ENCODE data around the gene EML6. TPM values are rescaled to one million over a fixed set of nuclear protein-coding genes. Genes with fewer than 3 reads are reported as not detected.

The EML6 gene
- total and polyA plus RNA-seq, 2 of the 13 experiments (the other 11 are each of a cell fraction or from before 2014, with no cell fraction given): 17.2 to 32.4 TPM

GRCh38 chr2:54897420-54898310 lies 174.2 kb downstream of the EML6 start:
- intact Hi-C loops (cut with micrococcal nuclease; ENCODE audit: unreplicated experiment) (no loop called here), in situ Hi-C loops (cut with HindIII; ENCODE audit: extremely low pct_ligation_motif_present, low pct_unique_long_range_greater_than_20kb) (no loop called here)
- ChIA-PET CTCF (ENCODE audit: low intra/inter-chr PET ratio, low total read pairs) (no interaction called here), POLR2A (no interaction called here)
- Histone ChIP-seq H3K27me3 (ENCODE audit: control insufficient read depth in 1 of 2, insufficient read depth in 2 of 2, low read length in 2 of 2) (no peaks in the 10 kb centered on the region), H3K9me3 (ENCODE audit: low read length) (peaks cover 6% of the 10 kb centered on the region; the same call in 1 of the 2 replicates), H3K36me3 (replicated peaks in 1 of 2; ENCODE audit: control insufficient read depth in 1 of 2, insufficient read depth in 2 of 2, low read length in 2 of 2) (peaks cover 0 to 13% of the 10 kb centered on the region in 2 experiments; a peak in 1 of 5 replicates), H3K9ac (ENCODE audit: insufficient read depth, low read depth, low read length) (no peak overlapping the region), H4K20me1 (ENCODE audit: insufficient read depth, low read length) (no peaks in the 10 kb centered on the region), H2AFZ (ENCODE audit: low read length) (no peak overlapping the region), H3K4me1 (ENCODE audit: insufficient read depth, low read length) (peaks cover 12% of the 10 kb centered on the region), H3K4me2 (ENCODE audit: low read depth, low read length) (no peak overlapping the region), H3K27ac (ENCODE audit: extremely low read length, insufficient read depth, low read length) (no peak overlapping the region), H3K79me2 (ENCODE audit: insufficient read depth, low read length) (no peaks in the 10 kb centered on the region), H3K4me3 (replicated peaks in 1 of 3; ENCODE audit: insufficient read depth in 1 of 3, low read depth in 2 of 3, low read length in 3 of 3) (no peak overlapping the region)
- DNase-seq (ENCODE audit: low spot score): no peak
- no peak for FAIRE-seq
- no peak for ATAC-seq
- TF ChIP-seq ZNF10 (CRISPR knock-in tag; IDR thresholded peaks at IDR 0.05; ENCODE audit: borderline replicate concordance, low read depth): no peak
- no peak for TF ChIP-seq CC2D1A (CRISPR knock-in tag; IDR thresholded peaks at IDR 0.05)
- no peak for TF ChIP-seq SALL2 (CRISPR knock-in tag; IDR thresholded peaks at IDR 0.05)
- no peak for TF ChIP-seq STAG1 (CRISPR knock-in tag; IDR thresholded peaks at IDR 0.05)
- TF ChIP-seq ZC3H4 (CRISPR knock-in tag; IDR thresholded peaks at IDR 0.05; ENCODE audit: borderline replicate concordance): no peak
- TF ChIP-seq SP4 (CRISPR knock-in tag; IDR thresholded peaks at IDR 0.05): no peak
- no peak for TF ChIP-seq REXO4 (CRISPR knock-in tag; IDR thresholded peaks at IDR 0.05; ENCODE audit: borderline replicate concordance)
- BruUV-seq (replicated peaks): no TSS peak
- WGBS (ENCODE audit: low lambda C conversion rate): 83% methylated on average over 11 of the region's 11 CpGs
